Measurements from ENCODE around the gene RRN3.
"Not testable (repeated sequence)": the region's sequence is repeated elsewhere in the genome, so short reads cannot be mapped to it uniquely, and the experiment has no call there.

RRN3 gene

DNA sequence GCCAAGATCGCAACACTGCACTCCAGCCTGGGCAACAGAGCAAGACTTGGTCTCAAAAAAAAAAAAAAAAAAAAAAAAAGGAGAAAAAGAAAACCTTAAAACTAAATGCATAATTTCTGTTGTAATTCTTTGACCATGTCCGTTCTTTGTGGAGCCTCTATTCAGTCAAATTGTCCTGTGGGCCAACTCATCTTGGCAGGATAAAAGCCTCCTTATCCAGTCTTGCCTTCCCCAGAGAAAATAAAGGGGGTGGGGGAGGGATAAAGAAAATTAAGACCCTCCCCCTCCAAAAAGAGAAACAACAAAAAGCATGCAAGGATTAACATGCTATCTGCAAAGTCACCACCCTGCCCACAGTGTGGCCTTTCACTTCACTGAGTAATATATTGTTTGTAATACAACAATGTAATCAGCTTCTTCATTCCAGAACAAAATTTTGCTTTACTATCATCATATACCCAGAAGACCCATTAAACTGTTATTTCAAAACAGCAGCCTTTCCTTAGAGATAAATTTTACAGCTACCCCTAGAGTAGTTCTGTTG lies 5.4 kb upstream of the RRN3 start:
- H3K4me3 ChIP-seq (ENCODE audit: low read length), result not testable (repeated sequence)

- not testable (repeated sequence) for H3K4me3 ChIP-seq (ENCODE audit: low read length)
Measured at GRCh38 chr16:15096583-15096972, 2.5 kb upstream of the RRN3 start.

- peak overlapping the region; percentile 78 for H3K4me3 ChIP-seq (ENCODE audit: low read length)
Measured at GRCh38 chr16:15093571-15093954, 509 bp downstream of the RRN3 start.

DNA sequence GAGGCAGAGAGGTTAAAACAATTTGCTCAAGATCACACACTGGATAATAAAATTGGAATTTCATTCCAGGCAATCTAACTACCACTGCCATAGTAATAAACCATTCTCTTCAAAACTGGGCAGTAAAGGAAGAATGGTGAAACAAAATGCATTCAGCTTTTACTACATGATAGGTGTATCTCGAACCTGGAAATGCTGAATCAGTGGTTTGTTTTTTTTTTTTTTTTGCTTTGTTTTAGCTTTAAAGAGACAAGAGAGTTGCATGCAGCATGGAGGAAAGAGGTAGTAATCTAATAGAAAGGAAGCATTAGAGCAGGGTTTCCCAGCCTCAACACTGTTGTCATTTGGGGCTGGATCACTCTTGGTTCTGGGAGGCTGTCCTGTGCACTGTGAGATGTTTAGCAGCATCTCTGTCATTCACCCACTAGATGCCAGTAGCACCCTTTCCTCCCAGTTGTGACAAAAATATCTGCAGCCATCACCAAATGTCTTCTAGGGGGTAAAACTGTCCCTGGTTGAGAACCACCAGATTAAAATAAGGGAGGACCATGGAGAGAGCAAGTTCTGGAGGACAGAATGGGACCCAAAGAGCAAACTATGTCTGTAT lies 3.3 kb downstream of the RRN3 start:
- H3K4me3 ChIP-seq (ENCODE audit: low read length), result not testable (repeated sequence)

DNA sequence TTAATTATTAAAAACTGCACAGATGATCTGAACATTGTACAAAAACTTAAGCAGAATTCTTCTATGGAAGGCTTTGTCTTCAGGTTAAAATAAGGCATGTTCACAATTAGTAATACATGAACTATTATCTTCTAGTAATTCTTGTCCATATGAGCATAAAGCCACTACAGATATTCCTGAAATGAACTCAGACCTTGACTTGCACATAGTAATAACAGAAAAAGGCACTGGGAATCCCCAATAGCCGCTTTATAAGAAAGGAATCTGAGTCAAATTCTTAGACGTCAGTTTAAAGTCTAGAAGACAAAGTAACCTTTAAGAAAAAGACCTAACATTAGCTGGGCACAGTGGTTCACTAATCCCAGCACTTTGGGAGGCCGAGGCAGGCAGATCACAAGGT lies 11.3 kb downstream of the RRN3 start:
- H3K4me3 ChIP-seq (ENCODE audit: low read length), result not testable (repeated sequence)

DNA sequence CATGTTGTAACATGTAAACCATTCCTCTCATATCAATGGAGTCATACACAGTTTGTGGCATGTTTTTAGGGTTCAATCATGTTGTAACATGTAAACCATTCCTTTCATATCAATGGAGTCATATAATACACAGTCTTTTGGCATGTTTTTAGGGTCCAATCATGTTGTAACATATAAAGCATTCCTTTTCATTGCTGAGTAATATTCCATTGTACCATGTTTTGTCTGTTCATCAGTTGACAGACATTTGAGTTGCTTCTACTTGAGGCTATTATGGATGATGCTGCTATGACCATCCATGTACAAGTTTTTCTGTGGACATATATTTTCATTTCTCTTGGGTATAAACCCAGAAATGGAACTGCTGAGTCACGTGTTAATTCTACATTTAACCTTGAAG lies 13.2 kb downstream of the RRN3 start:
- not testable (repeated sequence) for H3K4me3 ChIP-seq (ENCODE audit: low read length)

- H3K4me3 ChIP-seq (ENCODE audit: low read length), result not testable (repeated sequence)
Measured at GRCh38 chr16:15076161-15076560, 17.9 kb downstream of the RRN3 start.

GRCh38 chr16:15073101-15073500 lies 21.0 kb downstream of the RRN3 start:
- no peak overlapping the region for H3K4me3 ChIP-seq (ENCODE audit: low read length)
- no peak for TF ChIP-seq ZNF274 (IDR thresholded peaks at IDR 0.05; ENCODE audit: low read depth, low read length)

GRCh38 chr16:15071916-15072769 lies 21.9 kb downstream of the RRN3 start:
- not testable (repeated sequence) for H3K4me3 ChIP-seq (ENCODE audit: low read length)

DNA sequence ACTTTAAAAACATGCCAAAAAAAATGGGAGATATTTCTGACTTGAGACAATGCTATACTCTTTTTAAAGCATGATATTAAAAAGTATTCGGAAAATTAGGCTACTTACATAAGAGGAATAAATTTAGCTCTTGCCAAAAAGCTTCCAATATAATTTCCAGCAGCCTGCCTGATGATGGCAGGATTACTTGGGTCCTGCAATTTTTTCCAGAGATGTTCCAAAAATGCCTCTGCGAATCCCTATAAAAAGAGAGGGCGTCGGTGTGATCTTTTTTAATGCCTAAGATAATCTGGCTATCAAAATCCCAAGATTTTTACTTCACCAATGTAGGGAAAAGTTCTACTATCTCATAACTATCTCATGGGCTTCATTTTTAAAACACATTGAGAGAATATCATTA lies 23.1 kb downstream of the RRN3 start:
- H3K4me3 ChIP-seq (ENCODE audit: low read length), result not testable (repeated sequence)

DNA sequence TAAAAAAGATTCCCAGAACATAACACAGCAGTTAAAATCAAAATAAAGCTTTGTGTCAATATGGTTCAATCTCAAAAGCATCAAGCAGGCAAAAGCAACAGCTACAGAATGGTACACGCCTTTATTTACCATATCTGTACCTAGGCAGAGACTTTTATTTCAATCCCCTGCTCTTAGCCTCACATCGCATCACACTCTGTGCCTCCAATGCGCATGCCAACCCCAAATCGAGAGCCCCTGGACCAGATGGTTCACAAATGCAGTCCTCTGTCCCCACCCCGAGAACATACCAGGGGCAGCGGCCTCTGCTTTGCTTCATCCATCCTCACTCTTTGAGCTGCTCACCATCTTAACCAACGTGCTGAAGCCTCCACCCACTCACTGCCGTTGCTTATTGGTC lies 27.4 kb downstream of the RRN3 start:
- not testable (repeated sequence) for H3K4me3 ChIP-seq (ENCODE audit: low read length)

GRCh38 chr16:15065961-15066360 lies 28.1 kb downstream of the RRN3 start:
- not testable (repeated sequence) for H3K4me3 ChIP-seq (ENCODE audit: low read length)

GRCh38 chr16:15062085-15062810 lies 31.8 kb downstream of the RRN3 start:
- H3K4me3 ChIP-seq (ENCODE audit: low read length), result not testable (repeated sequence)

DNA sequence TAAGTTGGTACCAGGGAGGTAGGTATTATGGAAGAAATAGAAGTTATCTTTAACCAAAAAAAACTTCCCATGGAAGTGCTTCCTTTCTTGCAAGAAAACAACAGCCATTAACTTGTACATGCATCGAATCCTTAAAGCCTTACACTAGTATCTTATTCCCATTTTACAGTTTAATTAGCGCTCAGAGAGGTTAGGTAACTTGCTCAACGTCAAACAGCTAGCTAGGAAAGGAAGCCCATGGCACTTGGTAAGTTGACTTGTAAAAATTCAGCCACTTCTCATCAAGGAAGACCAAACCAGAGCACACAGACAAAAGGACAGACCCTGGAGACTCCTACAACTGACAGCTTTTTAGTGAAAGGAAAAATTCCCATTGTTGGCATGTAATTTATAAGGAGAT lies 34.7 kb downstream of the RRN3 start:
- no peak for TF ChIP-seq ZNF274 (IDR thresholded peaks at IDR 0.05; ENCODE audit: low read depth, low read length)
- no peak overlapping the region for H3K4me3 ChIP-seq (ENCODE audit: low read length)

DNA sequence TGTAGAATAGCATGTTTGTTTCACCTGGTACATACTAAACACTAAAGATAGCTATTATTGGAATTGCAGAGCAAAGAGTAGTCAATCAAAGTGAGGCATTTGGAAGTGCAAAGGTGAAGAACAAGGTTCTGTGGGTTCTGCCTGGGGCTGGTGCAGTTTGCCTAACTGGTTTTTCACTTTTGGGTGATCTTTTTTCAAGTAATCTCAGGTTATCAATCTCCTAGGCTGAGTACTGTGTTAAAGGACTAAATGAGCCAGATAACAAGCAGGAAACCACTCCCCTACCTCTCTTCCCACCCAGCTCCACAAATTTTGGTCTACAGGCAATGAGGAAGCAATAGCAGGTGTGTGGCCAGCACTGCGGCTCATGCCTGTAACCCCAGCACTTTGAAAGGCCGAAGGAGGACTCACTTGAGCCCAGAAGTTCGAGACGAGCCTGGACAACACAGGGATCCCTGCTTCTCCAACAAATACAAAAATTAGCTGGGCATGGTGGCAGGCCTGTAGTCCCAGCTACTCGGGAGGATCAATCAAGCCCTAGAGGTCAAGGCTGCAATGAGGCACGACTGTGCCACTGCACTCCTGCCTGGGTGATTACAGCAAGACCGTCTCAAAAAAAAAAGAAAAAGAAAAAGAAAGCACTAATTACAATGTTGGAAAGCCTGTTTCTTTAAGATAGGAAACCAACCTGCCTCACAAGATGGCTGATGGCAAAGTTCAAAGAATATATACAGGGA lies 36.2 kb downstream of the RRN3 start:
- no peak for TF ChIP-seq ZNF274 (IDR thresholded peaks at IDR 0.05; ENCODE audit: low read depth, low read length)
- no peak overlapping the region for H3K4me3 ChIP-seq (ENCODE audit: low read length)
